ENCODE measurements around the gene HACD1. TPM values are rescaled to one million over a fixed set of nuclear protein-coding genes. Genes with fewer than 3 reads are reported as not detected.
A peak's percentile ranks its signal among the peaks of the same experiment; 100 is the strongest.

Gene HACD1
- total and polyA plus RNA-seq, 2 donors from 2014 or later: 11.4 to 11.6 TPM

GRCh38 chr10:17561111-17561510, 56.1 kb downstream of the HACD1 start:
- intact Hi-C loops (cut with DNase I): no loop called here
- Histone ChIP-seq H3K27ac (ENCODE audit: low read depth in 2 of 2, low read length in 2 of 2) (no peak overlapping the region), H3K4me3 (ENCODE audit: low read length in 3 of 3) (no peak overlapping the region), H3K36me3 (ENCODE audit: control insufficient read depth in 2 of 3, insufficient read depth in 3 of 3, low read length in 3 of 3) (no peaks in the 10 kb centered on the region), H3K27me3 (ENCODE audit: control insufficient read depth, insufficient read depth, low read length) (no peaks in the 10 kb centered on the region), H3K9ac (ENCODE audit: low read length in 3 of 3) (no peak overlapping the region), H3K4me1 (ENCODE audit: control insufficient read depth in 2 of 3, insufficient read depth in 2 of 3, low read depth in 1 of 3, low read length in 3 of 3) (peaks cover 0 to 3% (median 0%) of the 10 kb centered on the region in 3 donors), H3K9me3 (ENCODE audit: control insufficient read depth in 2 of 3, insufficient read depth in 1 of 3, low read length in 3 of 3) (no peaks in the 10 kb centered on the region)
- no peak for DNase-seq
- no peak for FAIRE-seq
- no peak for TF ChIP-seq CTCF (IDR thresholded peaks at IDR 0.05; ENCODE audit: borderline replicate concordance, extremely low read depth, insufficient read depth)

GRCh38 chr10:17557459-17557858, 59.7 kb downstream of the HACD1 start:
- no peak overlapping the region for H3K9ac ChIP-seq (ENCODE audit: low read length in 3 of 3)
- DNase-seq (no peak), FAIRE-seq (no peak)
- no peak overlapping the region for H3K4me3 ChIP-seq (ENCODE audit: low read length in 3 of 3)
- peaks cover 0 to 2% (median 0%) of the 10 kb centered on the region in 3 donors for H3K4me1 ChIP-seq (ENCODE audit: control insufficient read depth in 2 of 3, insufficient read depth in 2 of 3, low read depth in 1 of 3, low read length in 3 of 3)
- TF ChIP-seq CTCF (IDR thresholded peaks at IDR 0.05; ENCODE audit: borderline replicate concordance, extremely low read depth, insufficient read depth): no peak
- H3K27ac ChIP-seq (ENCODE audit: low read depth in 2 of 2, low read length in 2 of 2): no peak overlapping the region
- no peaks in the 10 kb centered on the region for H3K27me3 ChIP-seq (ENCODE audit: control insufficient read depth, insufficient read depth, low read length)
- H3K9me3 ChIP-seq (ENCODE audit: control insufficient read depth in 2 of 3, insufficient read depth in 1 of 3, low read length in 3 of 3): no peaks in the 10 kb centered on the region
- intact Hi-C loops (cut with DNase I): no loop called here
- no peaks in the 10 kb centered on the region for H3K36me3 ChIP-seq (ENCODE audit: control insufficient read depth in 2 of 3, insufficient read depth in 3 of 3, low read length in 3 of 3)

- DNase-seq: peak in 3 of 5 donors; percentile 66 to 84 (median 69)
- peaks cover 0 to 2% (median 0%) of the 10 kb centered on the region in 3 donors for H3K4me1 ChIP-seq (ENCODE audit: control insufficient read depth in 2 of 3, insufficient read depth in 2 of 3, low read depth in 1 of 3, low read length in 3 of 3)
- FAIRE-seq: no peak
- H3K36me3 ChIP-seq (ENCODE audit: control insufficient read depth in 2 of 3, insufficient read depth in 3 of 3, low read length in 3 of 3): no peaks in the 10 kb centered on the region
- H3K27me3 ChIP-seq (ENCODE audit: control insufficient read depth, insufficient read depth, low read length): no peaks in the 10 kb centered on the region
- H3K27ac ChIP-seq (ENCODE audit: low read depth in 2 of 2, low read length in 2 of 2): no peak overlapping the region
- H3K4me3 ChIP-seq (ENCODE audit: low read length in 3 of 3): no peak overlapping the region
- TF ChIP-seq CTCF (IDR thresholded peaks at IDR 0.05; ENCODE audit: borderline replicate concordance, extremely low read depth, insufficient read depth): no peak
- no peaks in the 10 kb centered on the region for H3K9me3 ChIP-seq (ENCODE audit: control insufficient read depth in 2 of 3, insufficient read depth in 1 of 3, low read length in 3 of 3)
- intact Hi-C loops (cut with DNase I): no loop called here
- no peak overlapping the region for H3K9ac ChIP-seq (ENCODE audit: low read length in 3 of 3)
These were observed 68.4 kb downstream of the HACD1 start for GRCh38 chr10:17548770-17549169.

- FAIRE-seq (no peak), DNase-seq (peak in 2 of 5 donors; percentile 12 to 23)
- intact Hi-C loops (cut with DNase I): no loop called here
These were observed 69.0 kb downstream of the HACD1 start for GRCh38 chr10:17548162-17548561.

More at GRCh38 chr10:17548162-17548561, 69.0 kb downstream of the HACD1 start:
- Histone ChIP-seq H3K4me3 (ENCODE audit: low read length in 3 of 3) (no peak overlapping the region), H3K27ac (ENCODE audit: low read depth in 2 of 2, low read length in 2 of 2) (no peak overlapping the region), H3K27me3 (ENCODE audit: control insufficient read depth, insufficient read depth, low read length) (no peaks in the 10 kb centered on the region), H3K4me1 (ENCODE audit: control insufficient read depth in 2 of 3, insufficient read depth in 2 of 3, low read depth in 1 of 3, low read length in 3 of 3) (peaks cover 0 to 2% (median 0%) of the 10 kb centered on the region in 3 donors), H3K36me3 (ENCODE audit: control insufficient read depth in 2 of 3, insufficient read depth in 3 of 3, low read length in 3 of 3) (no peaks in the 10 kb centered on the region), H3K9me3 (ENCODE audit: control insufficient read depth in 2 of 3, insufficient read depth in 1 of 3, low read length in 3 of 3) (no peaks in the 10 kb centered on the region), H3K9ac (ENCODE audit: low read length in 3 of 3) (no peak overlapping the region)
- no peak for TF ChIP-seq CTCF (IDR thresholded peaks at IDR 0.05; ENCODE audit: borderline replicate concordance, extremely low read depth, insufficient read depth)
